Fibroblast of peridontal ligament (primary cell): Measurements from ENCODE around the gene KIF3C.
A peak's percentile ranks its signal among the peaks of the same experiment; 100 is the strongest.
"Not testable (repeated sequence)": the region's sequence is repeated elsewhere in the genome, so short reads cannot be mapped to it uniquely, and the experiment has no call there.

Experiments
- DNase-seq: peaks from one replicate; pipeline ENCODE4 v3.0.0-alpha.2; 2010; ENCODE audit errors: extremely low read depth

KIF3C gene

GRCh38 chr2:25982273-25982967 is at the start of gene KIF3C:
Gene KIF3C, minus strand, starts transcription at chr2:25982497. Its CDS starts 580 bp downstream, at chr2:25981917.
- DNase-seq, result peak; percentile 32

GRCh38 chr2:26028083-26028482 is 45.8 kb upstream of the KIF3C start:
- DNase-seq, result not testable (repeated sequence)

- DNase-seq, result no peak
These were observed 43.2 kb upstream of the KIF3C start for GRCh38 chr2:26025509-26025908.

- no peak for DNase-seq
These were observed 42.0 kb upstream of the KIF3C start for GRCh38 chr2:26024260-26024659.

- no peak for DNase-seq
These were observed 37.9 kb upstream of the KIF3C start for GRCh38 chr2:26020231-26020640.

- peak; percentile 82 for DNase-seq
These were observed 36.1 kb upstream of the KIF3C start for GRCh38 chr2:26018184-26019055.

- peak; percentile 5 for DNase-seq
These were observed 35.3 kb upstream of the KIF3C start for GRCh38 chr2:26017464-26018183.

- DNase-seq, result not testable (repeated sequence)
These were observed 34.4 kb upstream of the KIF3C start for GRCh38 chr2:26016706-26017045.

- DNase-seq, result peak; percentile 80
These were observed 33.9 kb upstream of the KIF3C start for GRCh38 chr2:26016012-26016705.

GRCh38 chr2:26013668-26014067 is 31.4 kb upstream of the KIF3C start:
- no peak for DNase-seq

- DNase-seq, result peak; percentile 55
These were observed 29.9 kb upstream of the KIF3C start for GRCh38 chr2:26011990-26012856.

- no peak for DNase-seq
These were observed 29.3 kb upstream of the KIF3C start for GRCh38 chr2:26011609-26011989.

GRCh38 chr2:26010943-26011342 is 28.6 kb upstream of the KIF3C start:
- no peak for DNase-seq

GRCh38 chr2:26009567-26009963 is 27.3 kb upstream of the KIF3C start:
- DNase-seq, result no peak

GRCh38 chr2:26008851-26009566 is 26.7 kb upstream of the KIF3C start:
- DNase-seq, result peak; percentile 93

GRCh38 chr2:26008095-26008494 is 25.8 kb upstream of the KIF3C start:
- no peak for DNase-seq

GRCh38 chr2:26002632-26003310 is 20.5 kb upstream of the KIF3C start:
- DNase-seq, result no peak

GRCh38 chr2:26001743-26002351 is 19.6 kb upstream of the KIF3C start:
- DNase-seq, result peak; percentile 76

GRCh38 chr2:26000561-26001082 is 18.3 kb upstream of the KIF3C start:
- no peak for DNase-seq
